ENCODE data around the gene LUM. TPM values are rescaled to one million over a fixed set of nuclear protein-coding genes. Genes with fewer than 3 reads are reported as not detected.
A peak's percentile ranks its signal among the peaks of the same experiment; 100 is the strongest.

LUM gene
- total and polyA plus RNA-seq, 2 experiments from 2014 or later, result 1,853 to 2,030 TPM

GRCh38 chr12:91109581-91110310, 1.5 kb downstream of the LUM start:
- Histone ChIP-seq H3K27me3 (no peaks in the 10 kb centered on the region), H3K36me3 (replicated peaks; ENCODE audit: insufficient read depth, low read depth) (no peaks in the 10 kb centered on the region), H3K4me3 (peak overlapping the region; percentile 36), H3K9me3 (ENCODE audit: low read depth) (no peaks in the 10 kb centered on the region), H4K20me1 (ENCODE audit: insufficient read depth, poor library complexity, severe bottlenecking) (no peaks in the 10 kb centered on the region), H3K27ac (peak overlapping the region; percentile 85), H3K79me2 (peaks cover 35% of the 10 kb centered on the region), H3K9me2 (replicated peaks; ENCODE audit: insufficient read depth) (no peaks in the 10 kb centered on the region), H3K4me2 (peak overlapping the region; percentile 68), H2AFZ (no peak overlapping the region), H3K4me1 (ENCODE audit: insufficient read depth) (peaks cover 8% of the 10 kb centered on the region)
- TF ChIP-seq EZH2 (IDR thresholded peaks at IDR 0.05; ENCODE audit: borderline replicate concordance) (no peak), CTCF (IDR thresholded peaks at IDR 0.05; ENCODE audit: poor library complexity) (no peak), EZH2phosphoT487 (IDR thresholded peaks at IDR 0.05; ENCODE audit: low read depth, severe bottlenecking, unreplicated experiment) (no peak)
- no peak for DNase-seq (ENCODE audit: low spot score)
- WGBS (ENCODE audit: low lambda C conversion rate, missing lambda C conversion rate), result 69% methylated on average over 2 of the region's 2 CpGs

DNA sequence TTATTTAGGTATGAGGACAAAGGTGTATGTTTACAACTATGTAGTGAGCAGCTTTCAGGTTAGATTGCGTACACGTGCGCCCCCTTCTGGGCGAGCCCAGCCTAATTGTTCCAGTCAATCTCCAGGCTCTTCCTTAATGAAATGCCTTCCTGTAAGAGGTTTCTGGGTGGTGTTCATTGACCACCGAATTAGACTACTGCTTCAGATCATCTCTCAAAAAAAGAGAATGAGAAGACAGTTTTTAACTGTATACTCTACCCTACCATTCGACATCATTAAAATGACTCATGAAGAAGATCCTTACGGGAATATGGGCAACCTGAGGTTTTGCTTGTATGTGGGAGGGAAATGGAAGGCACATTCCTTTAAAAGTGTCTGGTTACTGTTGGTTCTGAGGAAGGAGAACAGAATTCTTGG, 2.1 kb downstream of the LUM start:
- no peaks in the 10 kb centered on the region for H3K9me2 ChIP-seq (replicated peaks; ENCODE audit: insufficient read depth)
- H3K27me3 ChIP-seq, result no peaks in the 10 kb centered on the region
- H3K79me2 ChIP-seq, result peaks cover 40% of the 10 kb centered on the region
- peak; percentile 84 for DNase-seq (ENCODE audit: low spot score)
- TF ChIP-seq CTCF (IDR thresholded peaks at IDR 0.05; ENCODE audit: poor library complexity), result peak; percentile 75
- no peak for TF ChIP-seq EZH2phosphoT487 (IDR thresholded peaks at IDR 0.05; ENCODE audit: low read depth, severe bottlenecking, unreplicated experiment)
- TF ChIP-seq EZH2 (IDR thresholded peaks at IDR 0.05; ENCODE audit: borderline replicate concordance), result no peak
- peak overlapping the region; percentile 85 for H3K27ac ChIP-seq
- no peak overlapping the region for H2AFZ ChIP-seq
- peak overlapping the region; percentile 68 for H3K4me2 ChIP-seq
- H4K20me1 ChIP-seq (ENCODE audit: insufficient read depth, poor library complexity, severe bottlenecking), result no peaks in the 10 kb centered on the region
- peaks cover 8% of the 10 kb centered on the region for H3K4me1 ChIP-seq (ENCODE audit: insufficient read depth)
- no peaks in the 10 kb centered on the region for H3K36me3 ChIP-seq (replicated peaks; ENCODE audit: insufficient read depth, low read depth)
- H3K4me3 ChIP-seq, result peak overlapping the region; percentile 36
- H3K9me3 ChIP-seq (ENCODE audit: low read depth), result no peaks in the 10 kb centered on the region
- 15% methylated on average over 7 of the region's 7 CpGs for WGBS (ENCODE audit: low lambda C conversion rate, missing lambda C conversion rate)

DNA sequence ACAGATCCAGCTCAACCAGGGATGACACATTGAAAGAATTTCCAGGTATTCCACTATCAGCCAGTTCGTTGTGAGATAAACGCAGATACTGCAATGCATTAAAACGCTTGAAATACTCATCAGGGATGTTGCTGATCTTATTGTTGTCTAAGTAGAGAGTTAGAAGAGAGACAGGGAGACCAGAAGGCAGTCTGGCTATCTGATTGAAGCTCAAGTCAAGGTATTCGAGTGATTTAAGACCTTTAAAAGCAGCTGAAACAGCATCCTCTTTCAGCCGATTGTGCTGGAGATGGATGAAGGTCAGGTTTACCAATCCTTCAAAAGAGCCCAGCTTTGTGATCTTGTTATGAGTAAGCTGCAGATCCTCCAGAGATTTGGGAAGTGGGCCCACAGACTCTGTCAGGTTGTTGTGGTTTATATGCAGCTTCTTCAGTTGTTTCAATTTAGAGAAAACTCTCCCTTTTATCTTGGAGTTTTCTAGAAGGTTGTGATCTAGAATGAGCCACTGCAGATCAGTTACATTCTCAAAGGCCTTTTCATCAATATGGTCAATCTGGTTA, 3.0 kb downstream of the LUM start:
- peak overlapping the region; percentile 46 for H3K27ac ChIP-seq
- peaks cover 8% of the 10 kb centered on the region for H3K4me1 ChIP-seq (ENCODE audit: insufficient read depth)
- H3K27me3 ChIP-seq, result no peaks in the 10 kb centered on the region
- H3K4me2 ChIP-seq, result peak overlapping the region; percentile 68
- H3K36me3 ChIP-seq (replicated peaks; ENCODE audit: insufficient read depth, low read depth), result no peaks in the 10 kb centered on the region
- no peaks in the 10 kb centered on the region for H3K9me2 ChIP-seq (replicated peaks; ENCODE audit: insufficient read depth)
- no peak overlapping the region for H2AFZ ChIP-seq
- no peak for TF ChIP-seq CTCF (IDR thresholded peaks at IDR 0.05; ENCODE audit: poor library complexity)
- TF ChIP-seq EZH2 (IDR thresholded peaks at IDR 0.05; ENCODE audit: borderline replicate concordance), result no peak
- TF ChIP-seq EZH2phosphoT487 (IDR thresholded peaks at IDR 0.05; ENCODE audit: low read depth, severe bottlenecking, unreplicated experiment), result no peak
- H3K4me3 ChIP-seq, result no peak overlapping the region
- H3K79me2 ChIP-seq, result peaks cover 40% of the 10 kb centered on the region
- H4K20me1 ChIP-seq (ENCODE audit: insufficient read depth, poor library complexity, severe bottlenecking), result no peaks in the 10 kb centered on the region
- WGBS (ENCODE audit: low lambda C conversion rate, missing lambda C conversion rate), result 48% methylated on average over 5 of the region's 5 CpGs
- no peaks in the 10 kb centered on the region for H3K9me3 ChIP-seq (ENCODE audit: low read depth)
- no peak for DNase-seq (ENCODE audit: low spot score)
